Measurements from ENCODE around the gene SLC39A3.

SLC39A3 gene

GRCh38 chr19:2766594-2767372 lies 27.0 kb upstream of the SLC39A3 start:
- Histone ChIP-seq H3K27ac (ENCODE audit: low read depth, low read length, severe bottlenecking) (no peak overlapping the region), H3K9me3 (ENCODE audit: control insufficient read depth, low read length) (no peaks in the 10 kb centered on the region), H3K36me3 (ENCODE audit: control insufficient read depth, insufficient read depth, low read length) (peaks cover 84% of the 10 kb centered on the region), H3K4me3 (ENCODE audit: extremely low read depth, insufficient read depth, low read length, poor library complexity, severe bottlenecking) (no peak overlapping the region), H3K4me1 (ENCODE audit: control insufficient read depth, insufficient read depth, low read length, poor library complexity, severe bottlenecking) (no peaks in the 10 kb centered on the region)
- 96 to 98% methylated on average over 31 to 32 of the region's 35 CpGs for WGBS, 2 experiments (ENCODE audit: insufficient coverage in 2 of 2)

DNA sequence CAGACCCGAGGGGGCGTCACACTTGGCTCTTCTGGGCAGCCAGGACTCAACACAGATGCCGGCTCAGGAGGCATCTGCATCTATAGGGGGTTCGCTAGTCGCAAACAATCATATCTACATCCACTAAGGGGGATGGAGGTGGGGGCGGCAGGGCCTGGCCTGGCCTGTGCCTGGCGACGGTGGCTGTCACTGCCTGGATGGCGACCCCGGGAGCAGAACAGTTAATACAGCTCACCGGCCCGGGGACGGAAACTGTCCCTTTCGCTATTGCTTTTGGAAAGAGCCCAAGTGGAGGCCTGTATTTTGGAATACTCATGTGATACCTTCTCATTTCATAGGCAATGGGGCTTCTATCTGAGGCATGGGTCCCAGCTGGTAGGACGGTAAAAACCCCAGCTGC lies 25.6 kb upstream of the SLC39A3 start:
- 93 to 96% methylated on average over 10 of the region's 15 CpGs for WGBS, 2 experiments (ENCODE audit: insufficient coverage in 2 of 2)

DNA sequence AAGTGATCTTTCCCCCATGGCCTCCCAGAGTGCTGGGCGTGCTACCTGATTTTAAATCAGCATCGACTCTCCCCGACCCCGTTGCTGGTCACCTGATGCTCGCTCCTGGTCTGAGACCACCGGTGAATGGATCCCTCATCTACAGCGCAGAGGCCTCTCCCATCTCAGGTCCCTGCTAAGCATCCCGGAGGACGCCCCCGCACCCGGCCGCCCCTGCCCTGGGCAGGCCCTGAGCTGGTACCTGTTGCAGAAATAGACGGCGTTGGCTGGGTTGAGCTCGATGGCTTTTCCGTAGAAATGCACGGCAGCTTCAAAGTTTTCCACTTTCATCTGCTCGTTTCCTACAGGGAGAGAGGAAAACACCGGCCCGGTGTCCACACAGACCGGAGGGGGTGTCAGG lies 25.1 kb upstream of the SLC39A3 start:
- peaks cover 87% of the 10 kb centered on the region for H3K36me3 ChIP-seq (ENCODE audit: control insufficient read depth, insufficient read depth, low read length)

More for the DNA sequence above, 25.6 kb upstream of the SLC39A3 start:
- peaks cover 88% of the 10 kb centered on the region for H3K36me3 ChIP-seq (ENCODE audit: control insufficient read depth, insufficient read depth, low read length)
- H3K4me1 ChIP-seq (ENCODE audit: control insufficient read depth, insufficient read depth, low read length, poor library complexity, severe bottlenecking): no peaks in the 10 kb centered on the region
- H3K27ac ChIP-seq (ENCODE audit: low read depth, low read length, severe bottlenecking): no peak overlapping the region
- H3K9me3 ChIP-seq (ENCODE audit: control insufficient read depth, low read length): no peaks in the 10 kb centered on the region
- no peak overlapping the region for H3K4me3 ChIP-seq (ENCODE audit: extremely low read depth, insufficient read depth, low read length, poor library complexity, severe bottlenecking)

GRCh38 chr19:2763687-2764086 lies 23.9 kb upstream of the SLC39A3 start:
- H3K4me1 ChIP-seq (ENCODE audit: control insufficient read depth, insufficient read depth, low read length, poor library complexity, severe bottlenecking): no peaks in the 10 kb centered on the region
- H3K27ac ChIP-seq (ENCODE audit: low read depth, low read length, severe bottlenecking): no peak overlapping the region
- H3K9me3 ChIP-seq (ENCODE audit: control insufficient read depth, low read length): no peaks in the 10 kb centered on the region
- no peak overlapping the region for H3K4me3 ChIP-seq (ENCODE audit: extremely low read depth, insufficient read depth, low read length, poor library complexity, severe bottlenecking)
- WGBS, 2 experiments (ENCODE audit: insufficient coverage in 2 of 2): 98 to 99% methylated on average over 10 to 12 of the region's 12 CpGs
- peaks cover 89% of the 10 kb centered on the region for H3K36me3 ChIP-seq (ENCODE audit: control insufficient read depth, insufficient read depth, low read length)

More for the DNA sequence above, 25.1 kb upstream of the SLC39A3 start:
- Histone ChIP-seq H3K4me1 (ENCODE audit: control insufficient read depth, insufficient read depth, low read length, poor library complexity, severe bottlenecking) (no peaks in the 10 kb centered on the region), H3K27ac (ENCODE audit: low read depth, low read length, severe bottlenecking) (no peak overlapping the region), H3K9me3 (ENCODE audit: control insufficient read depth, low read length) (no peaks in the 10 kb centered on the region), H3K4me3 (ENCODE audit: extremely low read depth, insufficient read depth, low read length, poor library complexity, severe bottlenecking) (no peak overlapping the region)
- 96 to 99% methylated on average over 18 to 20 of the region's 21 CpGs for WGBS, 2 experiments (ENCODE audit: insufficient coverage in 2 of 2)

GRCh38 chr19:2762783-2763496 lies 23.1 kb upstream of the SLC39A3 start:
- Histone ChIP-seq H3K27ac (ENCODE audit: low read depth, low read length, severe bottlenecking) (no peak overlapping the region), H3K9me3 (ENCODE audit: control insufficient read depth, low read length) (no peaks in the 10 kb centered on the region), H3K4me1 (ENCODE audit: control insufficient read depth, insufficient read depth, low read length, poor library complexity, severe bottlenecking) (no peaks in the 10 kb centered on the region), H3K36me3 (ENCODE audit: control insufficient read depth, insufficient read depth, low read length) (peaks cover 88% of the 10 kb centered on the region), H3K4me3 (ENCODE audit: extremely low read depth, insufficient read depth, low read length, poor library complexity, severe bottlenecking) (no peak overlapping the region)
- WGBS, 2 experiments (ENCODE audit: insufficient coverage in 2 of 2): 94 to 97% methylated on average over 17 to 23 of the region's 23 CpGs

DNA sequence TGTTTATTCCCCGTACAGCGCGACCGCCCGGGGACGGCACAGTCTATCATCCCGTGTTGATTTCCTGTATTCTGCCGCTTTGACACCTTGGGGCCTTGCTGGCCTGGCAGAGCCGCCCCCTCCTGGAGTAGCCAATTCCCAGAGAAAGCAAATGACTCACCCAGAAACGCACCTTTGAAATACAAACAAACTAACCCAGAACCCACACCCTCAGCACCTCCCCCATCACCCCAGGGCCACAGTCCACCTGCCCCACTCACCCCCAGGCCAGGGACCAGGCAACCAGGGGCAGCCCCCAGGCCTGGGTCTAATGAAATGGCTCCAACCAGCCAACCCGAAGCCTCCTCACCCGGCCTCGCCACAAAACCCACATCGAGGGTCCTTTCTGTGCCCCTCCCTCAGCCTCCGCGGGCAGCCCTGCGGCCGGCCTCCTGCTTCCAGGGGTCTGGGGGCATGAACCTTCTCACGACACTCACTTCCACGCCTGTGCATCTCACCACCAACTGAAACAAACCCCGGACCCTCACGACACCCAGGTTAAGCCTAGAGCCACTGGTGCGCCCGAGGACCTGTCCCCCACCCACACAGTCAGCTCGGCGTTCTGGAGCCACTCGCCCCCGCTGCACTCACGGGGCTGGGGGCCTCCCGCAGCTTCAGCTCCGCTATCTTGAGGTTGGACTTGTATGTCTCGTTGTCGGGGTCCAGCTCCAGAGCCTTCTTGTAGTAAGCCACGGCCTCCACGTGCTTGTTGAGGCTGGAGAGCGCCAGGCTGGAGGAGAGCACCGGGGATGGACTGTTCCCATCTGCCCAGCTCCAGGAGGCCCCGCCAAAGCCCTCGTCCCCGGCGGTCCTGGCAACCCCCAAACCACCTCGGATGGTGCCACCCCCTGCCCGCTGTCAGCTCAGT lies 22.3 kb upstream of the SLC39A3 start:
- WGBS, 2 experiments (ENCODE audit: insufficient coverage in 2 of 2): 94 to 95% methylated on average over 20 to 43 of the region's 43 CpGs
- no peaks in the 10 kb centered on the region for H3K9me3 ChIP-seq (ENCODE audit: control insufficient read depth, low read length)
- peaks cover 85% of the 10 kb centered on the region for H3K36me3 ChIP-seq (ENCODE audit: control insufficient read depth, insufficient read depth, low read length)

DNA sequence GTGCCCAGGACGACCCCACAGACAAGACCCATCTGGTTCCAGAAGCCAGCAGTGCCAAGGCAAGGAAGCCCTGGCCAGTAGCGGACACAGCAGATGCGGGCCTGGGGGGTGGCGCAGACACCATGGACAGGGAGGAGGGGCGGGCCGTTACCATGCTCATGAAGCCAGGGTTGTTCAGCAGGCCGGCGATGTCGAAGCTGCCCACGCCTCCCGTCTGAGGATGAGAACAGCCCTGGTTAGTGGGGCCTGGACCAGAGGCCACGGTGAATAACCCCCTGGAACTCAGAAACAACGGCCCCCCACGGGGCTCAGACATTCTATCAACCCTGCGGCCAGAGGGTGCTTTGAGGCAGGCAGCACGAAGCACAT lies 21.5 kb upstream of the SLC39A3 start:
- Histone ChIP-seq H3K27ac (ENCODE audit: low read depth, low read length, severe bottlenecking) (no peak overlapping the region), H3K4me3 (ENCODE audit: extremely low read depth, insufficient read depth, low read length, poor library complexity, severe bottlenecking) (no peak overlapping the region), H3K4me1 (ENCODE audit: control insufficient read depth, insufficient read depth, low read length, poor library complexity, severe bottlenecking) (no peaks in the 10 kb centered on the region), H3K9me3 (ENCODE audit: control insufficient read depth, low read length) (no peaks in the 10 kb centered on the region), H3K36me3 (ENCODE audit: control insufficient read depth, insufficient read depth, low read length) (peaks cover 86% of the 10 kb centered on the region)
- 91 to 94% methylated on average over 15 of the region's 16 CpGs for WGBS, 2 experiments (ENCODE audit: insufficient coverage in 2 of 2)

More for the DNA sequence above, 22.3 kb upstream of the SLC39A3 start:
- H3K4me1 ChIP-seq (ENCODE audit: control insufficient read depth, insufficient read depth, low read length, poor library complexity, severe bottlenecking): no peaks in the 10 kb centered on the region
- H3K27ac ChIP-seq (ENCODE audit: low read depth, low read length, severe bottlenecking): no peak overlapping the region
- no peak overlapping the region for H3K4me3 ChIP-seq (ENCODE audit: extremely low read depth, insufficient read depth, low read length, poor library complexity, severe bottlenecking)

- no peaks in the 10 kb centered on the region for H3K4me1 ChIP-seq (ENCODE audit: control insufficient read depth, insufficient read depth, low read length, poor library complexity, severe bottlenecking)
- no peak overlapping the region for H3K4me3 ChIP-seq (ENCODE audit: extremely low read depth, insufficient read depth, low read length, poor library complexity, severe bottlenecking)
- peaks cover 89% of the 10 kb centered on the region for H3K36me3 ChIP-seq (ENCODE audit: control insufficient read depth, insufficient read depth, low read length)
- 98 to 100% methylated on average over 7 of the region's 7 CpGs for WGBS, 2 experiments (ENCODE audit: insufficient coverage in 2 of 2)
- H3K9me3 ChIP-seq (ENCODE audit: control insufficient read depth, low read length): no peaks in the 10 kb centered on the region
- H3K27ac ChIP-seq (ENCODE audit: low read depth, low read length, severe bottlenecking): no peak overlapping the region
Measured at GRCh38 chr19:2759965-2760364, 20.1 kb upstream of the SLC39A3 start.

DNA sequence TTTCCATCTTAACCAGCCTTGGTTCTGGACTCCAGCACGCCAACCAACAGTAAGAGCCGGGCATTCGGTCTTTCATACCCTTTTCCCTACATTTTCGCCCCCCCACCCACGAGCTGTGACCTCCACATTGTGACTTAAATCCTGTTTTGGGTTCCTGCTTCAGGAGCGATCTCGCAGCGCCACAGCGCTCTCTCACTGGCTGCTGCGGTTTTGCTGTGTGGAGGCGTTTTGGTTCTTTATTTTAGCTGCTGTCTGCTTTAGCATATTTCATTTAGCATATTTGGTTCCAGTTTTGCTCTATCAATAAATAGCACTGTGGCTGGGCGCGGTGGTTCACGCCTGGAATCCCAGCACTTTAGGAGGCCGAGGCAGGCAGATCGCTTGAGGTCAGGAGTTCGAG lies 19.5 kb upstream of the SLC39A3 start:
- Histone ChIP-seq H3K4me1 (ENCODE audit: control insufficient read depth, insufficient read depth, low read length, poor library complexity, severe bottlenecking) (no peaks in the 10 kb centered on the region), H3K4me3 (ENCODE audit: extremely low read depth, insufficient read depth, low read length, poor library complexity, severe bottlenecking) (no peak overlapping the region), H3K9me3 (ENCODE audit: control insufficient read depth, low read length) (no peaks in the 10 kb centered on the region), H3K36me3 (ENCODE audit: control insufficient read depth, insufficient read depth, low read length) (peaks cover 89% of the 10 kb centered on the region), H3K27ac (ENCODE audit: low read depth, low read length, severe bottlenecking) (no peak overlapping the region)
- 92 to 96% methylated on average over 9 to 13 of the region's 17 CpGs for WGBS, 2 experiments (ENCODE audit: insufficient coverage in 2 of 2)

- Histone ChIP-seq H3K27ac (ENCODE audit: low read depth, low read length, severe bottlenecking) (no peak overlapping the region), H3K36me3 (ENCODE audit: control insufficient read depth, insufficient read depth, low read length) (peaks cover 88% of the 10 kb centered on the region), H3K4me3 (ENCODE audit: extremely low read depth, insufficient read depth, low read length, poor library complexity, severe bottlenecking) (no peak overlapping the region), H3K4me1 (ENCODE audit: control insufficient read depth, insufficient read depth, low read length, poor library complexity, severe bottlenecking) (no peaks in the 10 kb centered on the region), H3K9me3 (ENCODE audit: control insufficient read depth, low read length) (no peaks in the 10 kb centered on the region)
- 98 to 99% methylated on average over 16 to 17 of the region's 17 CpGs for WGBS, 2 experiments (ENCODE audit: insufficient coverage in 2 of 2)
Measured at GRCh38 chr19:2758601-2759313, 18.9 kb upstream of the SLC39A3 start.
